WTC11 (cell line): ENCODE measurements around the gene FBXO45. TPM values are rescaled to one million over a fixed set of nuclear protein-coding genes. Genes with fewer than 3 reads are reported as not detected.

Experiments used
- ATAC-seq: fragments of 200-7000 bp; cut with Tn5 transposase; 2 replicates; pipeline ENCODE4 v1.10.0; 2021; ENCODE audit warnings: mild to moderate bottlenecking, moderate library complexity
- CTCF ChIA-PET: fragments of 300-600 bp; sonication (Branson Sonifier 250); formaldehyde crosslinking; loops from one replicate; lab custom pipeline; 2021; ENCODE audit warnings: antibody characterized with exemption; lab: Charles Lee
- POLR2A ChIA-PET: fragments of 350-600 bp; sonication (Branson Sonifier 250); formaldehyde crosslinking; loops from one replicate; lab custom pipeline; 2021; ENCODE audit warnings: antibody characterized with exemption; lab: Charles Lee
- DNase-seq: peaks from one replicate; pipeline ENCODE4 v3.0.0; 2021; ENCODE audit warnings: low spot score
- H3K27ac Mint-ChIP-seq: 2 replicates; pipeline ENCODE4 v1.8.0; 2021; ENCODE audit warnings: mixed read lengths
- H3K27me3 Mint-ChIP-seq: 2 replicates; pipeline ENCODE4 v1.8.0; 2021; ENCODE audit warnings: low read depth, mild to moderate bottlenecking, moderate library complexity, mixed read lengths
- H3K36me3 Mint-ChIP-seq: 2 replicates; pipeline ENCODE4 v1.8.0; 2021; ENCODE audit warnings: mixed read lengths
- H3K4me1 Mint-ChIP-seq: 2 replicates; pipeline ENCODE4 v1.8.0; 2022; ENCODE audit warnings: mixed read lengths
- H3K4me3 Mint-ChIP-seq: 2 replicates; pipeline ENCODE4 v1.8.0; 2021; ENCODE audit warnings: mild to moderate bottlenecking, moderate library complexity, mixed read lengths
- H3K9me3 Mint-ChIP-seq: 2 replicates; pipeline ENCODE4 v1.8.0; 2021; ENCODE audit warnings: mixed read lengths
- ATF1 ChIP-seq: sonication (generic); formaldehyde crosslinking; IDR thresholded peaks from 2 replicates; pipeline ENCODE4 v1.8.1; 2023; ENCODE audit warnings: mild to moderate bottlenecking, moderate library complexity, missing genetic modification reagents
- CREM ChIP-seq: sonication (generic); formaldehyde crosslinking; IDR thresholded peaks from 2 replicates; pipeline ENCODE4 v1.8.1; 2022; ENCODE audit warnings: mild to moderate bottlenecking, missing genetic modification reagents, moderate library complexity
- ETV6 ChIP-seq: sonication (generic); formaldehyde crosslinking; IDR thresholded peaks from 2 replicates; pipeline ENCODE4 v1.8.1; 2022; ENCODE audit warnings: mild to moderate bottlenecking, missing genetic modification reagents
- GTF2I ChIP-seq: fragments of 250-450 bp; sonication (Bioruptor Pico); conservative IDR thresholded peaks from 2 replicates; pipeline ENCODE4 v1.4.0; 2021; ENCODE audit warnings: mild to moderate bottlenecking
- IRF2 ChIP-seq: sonication (generic); formaldehyde crosslinking; IDR thresholded peaks from 2 replicates; pipeline ENCODE4 v1.8.0; 2022; ENCODE audit warnings: low read depth, missing genetic modification reagents, borderline replicate concordance
- JUN ChIP-seq: sonication (generic); formaldehyde crosslinking; IDR thresholded peaks from 2 replicates; pipeline ENCODE4 v1.8.0; 2023; ENCODE audit warnings: mild to moderate bottlenecking, missing genetic modification reagents
- KAT7 ChIP-seq: sonication (generic); formaldehyde crosslinking; IDR thresholded peaks from 2 replicates; pipeline ENCODE4 v1.8.1; 2023; ENCODE audit warnings: missing genetic modification reagents, mild to moderate bottlenecking, borderline replicate concordance
- RORB ChIP-seq: fragments of 250-450 bp; sonication (Bioruptor Pico); IDR thresholded peaks from 2 replicates; pipeline ENCODE4 v1.9.0; 2021; ENCODE audit warnings: mild to moderate bottlenecking
- SMAD4 ChIP-seq: sonication (generic); formaldehyde crosslinking; IDR thresholded peaks from 2 replicates; pipeline ENCODE4 v1.8.0; 2022; ENCODE audit warnings: mild to moderate bottlenecking, missing genetic modification reagents
- TEAD1 ChIP-seq: sonication (generic); formaldehyde crosslinking; IDR thresholded peaks from 2 replicates; pipeline ENCODE4 v1.8.0; 2022; ENCODE audit warnings: mild to moderate bottlenecking, missing genetic modification reagents
- TP53 ChIP-seq: sonication (generic); formaldehyde crosslinking; IDR thresholded peaks from 2 replicates; pipeline ENCODE4 v1.8.1; 2023; ENCODE audit warnings: mild to moderate bottlenecking, missing genetic modification reagents
- ZNF138 ChIP-seq: sonication (generic); formaldehyde crosslinking; conservative IDR thresholded peaks from 2 replicates; pipeline ENCODE4 v1.8.1; 2022; ENCODE audit warnings: mild to moderate bottlenecking, moderate library complexity, missing genetic modification reagents
- ZNF317 ChIP-seq: sonication (generic); formaldehyde crosslinking; IDR thresholded peaks from 2 replicates; pipeline ENCODE4 v1.8.1; 2023; ENCODE audit warnings: low read depth, mild to moderate bottlenecking, moderate library complexity, missing genetic modification reagents, borderline replicate concordance
- ZNF396 ChIP-seq: fragments of 250-450 bp; sonication (Bioruptor Pico); IDR thresholded peaks from 2 replicates; pipeline ENCODE4 v1.8.0; 2021; ENCODE audit warnings: mild to moderate bottlenecking, moderate library complexity, borderline replicate concordance
- total RNA-seq: library from RNA; stranded (reverse); gene quantifications from 3 replicates; pipeline ENCODE4 v1.2.3, GENCODE V29; 2021
- TF ChIP-seq, protein P1 (sequence below): sonication (generic); formaldehyde crosslinking; IDR thresholded peaks from 2 replicates; pipeline ENCODE4 v1.8.1; 2022; ENCODE audit warnings: mild to moderate bottlenecking, missing genetic modification reagents, moderate library complexity, borderline replicate concordance
- TF ChIP-seq, protein P2 (sequence below): sonication (generic); formaldehyde crosslinking; IDR thresholded peaks from 2 replicates; pipeline ENCODE4 v1.8.1; 2023; ENCODE audit warnings: mild to moderate bottlenecking, missing genetic modification reagents
- TF ChIP-seq, protein P3 (sequence below): fragments of 250-450 bp; sonication (Bioruptor Pico); IDR thresholded peaks from 2 replicates; pipeline ENCODE4 v1.9.0; 2021; ENCODE audit warnings: moderate library complexity, mild to moderate bottlenecking, inconsistent platforms, borderline replicate concordance
- TF ChIP-seq, protein P4 (sequence below): fragments of 250-450 bp; sonication (Bioruptor Pico); IDR thresholded peaks from 2 replicates; pipeline ENCODE4 v1.8.0; 2021; ENCODE audit warnings: mild to moderate bottlenecking
- TF ChIP-seq, protein P5 (sequence below): sonication (generic); formaldehyde crosslinking; IDR thresholded peaks from 2 replicates; pipeline ENCODE4 v1.8.1; 2023; ENCODE audit warnings: mild to moderate bottlenecking, missing genetic modification reagents, moderate library complexity
- TF ChIP-seq, protein P6 (sequence below): sonication (generic); formaldehyde crosslinking; IDR thresholded peaks from 2 replicates; pipeline ENCODE4 v1.8.1; 2022; ENCODE audit warnings: missing genetic modification reagents, borderline replicate concordance
- TF ChIP-seq, protein P7 (sequence below): sonication (generic); formaldehyde crosslinking; IDR thresholded peaks from 2 replicates; pipeline ENCODE4 v1.8.0; 2022; ENCODE audit warnings: missing genetic modification reagents

Gene FBXO45
- total RNA-seq, 1 experiment from 2014 or later = 15.4 TPM

DNA sequence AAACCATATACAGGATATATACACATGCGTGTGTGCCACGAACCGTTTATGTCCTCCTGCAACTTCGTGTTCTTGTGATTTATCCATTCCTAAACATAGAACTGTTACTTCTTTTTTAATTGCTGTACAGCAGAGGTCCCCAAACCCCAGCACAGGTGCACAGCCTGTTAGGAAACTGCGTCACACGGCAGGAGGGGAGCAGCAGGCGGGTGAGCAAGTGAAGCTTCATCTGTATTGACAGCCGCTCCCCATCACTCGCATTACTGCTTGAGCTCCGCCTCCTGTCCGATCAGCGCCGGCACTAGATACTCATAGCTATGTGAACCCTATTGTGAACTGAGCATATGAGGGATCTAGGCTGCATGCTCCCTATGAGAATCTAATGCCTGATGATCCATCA lies 36.1 kb downstream of the FBXO45 start:
- H3K4me1 Mint-ChIP-seq = peaks cover 3% of the 10 kb centered on the region
- H3K4me3 Mint-ChIP-seq = no peak overlapping the region
- TF ChIP-seq JUN (CRISPR knock-in tag) (no peak), SMAD4 (CRISPR knock-in tag) (no peak), CREM (CRISPR knock-in tag) (no peak), TEAD1 (CRISPR knock-in tag) (no peak), RORB (no peak), GTF2I (no peak), IRF2 (CRISPR knock-in tag) (no peak), ETV6 (CRISPR knock-in tag) (no peak), KAT7 (CRISPR knock-in tag) (no peak), TP53 (CRISPR knock-in tag) (no peak), ATF1 (CRISPR knock-in tag) (no peak)
- TF ChIP-seq, protein P1, sequence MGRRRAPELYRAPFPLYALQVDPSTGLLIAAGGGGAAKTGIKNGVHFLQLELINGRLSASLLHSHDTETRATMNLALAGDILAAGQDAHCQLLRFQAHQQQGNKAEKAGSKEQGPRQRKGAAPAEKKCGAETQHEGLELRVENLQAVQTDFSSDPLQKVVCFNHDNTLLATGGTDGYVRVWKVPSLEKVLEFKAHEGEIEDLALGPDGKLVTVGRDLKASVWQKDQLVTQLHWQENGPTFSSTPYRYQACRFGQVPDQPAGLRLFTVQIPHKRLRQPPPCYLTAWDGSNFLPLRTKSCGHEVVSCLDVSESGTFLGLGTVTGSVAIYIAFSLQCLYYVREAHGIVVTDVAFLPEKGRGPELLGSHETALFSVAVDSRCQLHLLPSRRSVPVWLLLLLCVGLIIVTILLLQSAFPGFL (CRISPR knock-in tag) = no peak
- TF ChIP-seq, protein P2, sequence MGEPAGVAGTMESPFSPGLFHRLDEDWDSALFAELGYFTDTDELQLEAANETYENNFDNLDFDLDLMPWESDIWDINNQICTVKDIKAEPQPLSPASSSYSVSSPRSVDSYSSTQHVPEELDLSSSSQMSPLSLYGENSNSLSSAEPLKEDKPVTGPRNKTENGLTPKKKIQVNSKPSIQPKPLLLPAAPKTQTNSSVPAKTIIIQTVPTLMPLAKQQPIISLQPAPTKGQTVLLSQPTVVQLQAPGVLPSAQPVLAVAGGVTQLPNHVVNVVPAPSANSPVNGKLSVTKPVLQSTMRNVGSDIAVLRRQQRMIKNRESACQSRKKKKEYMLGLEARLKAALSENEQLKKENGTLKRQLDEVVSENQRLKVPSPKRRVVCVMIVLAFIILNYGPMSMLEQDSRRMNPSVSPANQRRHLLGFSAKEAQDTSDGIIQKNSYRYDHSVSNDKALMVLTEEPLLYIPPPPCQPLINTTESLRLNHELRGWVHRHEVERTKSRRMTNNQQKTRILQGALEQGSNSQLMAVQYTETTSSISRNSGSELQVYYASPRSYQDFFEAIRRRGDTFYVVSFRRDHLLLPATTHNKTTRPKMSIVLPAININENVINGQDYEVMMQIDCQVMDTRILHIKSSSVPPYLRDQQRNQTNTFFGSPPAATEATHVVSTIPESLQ (CRISPR knock-in tag) = no peak
- DNase-seq = no peak
- no peaks in the 10 kb centered on the region for H3K27me3 Mint-ChIP-seq
- CTCF ChIA-PET = interaction anchor here (1.0 to 1.6 kb wide), 3 partner anchors 66 to 82 kb away, joined by 3 to 5 read pairs (median 3); no protein-coding TSS in a partner anchor
- H3K27ac Mint-ChIP-seq = no peak overlapping the region
- H3K9me3 Mint-ChIP-seq = no peaks in the 10 kb centered on the region
- ATAC-seq = no peak
- H3K36me3 Mint-ChIP-seq = no peaks in the 10 kb centered on the region
- POLR2A ChIA-PET = no interaction called here

DNA sequence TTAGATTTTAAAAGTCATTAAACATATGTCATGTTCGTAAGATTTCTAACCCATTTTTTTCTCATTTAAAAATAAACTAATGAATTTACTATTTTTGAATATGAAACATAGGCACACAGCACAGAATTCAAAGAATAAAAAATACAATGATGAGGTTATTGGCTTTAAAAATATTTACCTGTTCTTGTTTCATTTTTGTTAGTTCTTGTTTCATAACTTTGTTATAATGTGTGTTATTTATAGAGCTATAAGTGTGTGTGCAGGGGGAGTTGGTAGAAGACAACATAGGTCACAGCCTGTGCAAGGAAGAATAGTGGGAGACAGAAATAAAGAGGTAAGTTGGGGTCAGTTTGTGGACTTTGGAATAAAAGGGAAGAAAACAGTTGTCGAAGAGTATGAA lies 40.2 kb downstream of the FBXO45 start:
- POLR2A ChIA-PET = interaction anchor here (1.0 kb wide), 1 partner anchor 334 kb away, joined by 4 read pairs; the partner anchor contains the start of gene NCBP2
- H3K36me3 Mint-ChIP-seq = no peaks in the 10 kb centered on the region
- no peak overlapping the region for H3K27ac Mint-ChIP-seq
- no peaks in the 10 kb centered on the region for H3K9me3 Mint-ChIP-seq
- H3K4me3 Mint-ChIP-seq = no peak overlapping the region
- TF ChIP-seq SMAD4 (CRISPR knock-in tag) (no peak), RORB (no peak), ZNF396 (CRISPR knock-in tag) (no peak), IRF2 (CRISPR knock-in tag) (no peak), ZNF138 (no peak), ZNF317 (CRISPR knock-in tag) (no peak)
- TF ChIP-seq, protein P3, sequence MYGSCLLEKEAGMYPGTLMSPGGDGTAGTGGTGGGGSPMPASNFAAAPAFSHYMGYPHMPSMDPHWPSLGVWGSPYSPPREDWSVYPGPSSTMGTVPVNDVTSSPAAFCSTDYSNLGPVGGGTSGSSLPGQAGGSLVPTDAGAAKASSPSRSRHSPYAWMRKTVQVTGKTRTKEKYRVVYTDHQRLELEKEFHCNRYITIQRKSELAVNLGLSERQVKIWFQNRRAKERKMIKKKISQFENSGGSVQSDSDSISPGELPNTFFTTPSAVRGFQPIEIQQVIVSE (CRISPR knock-in tag) = no peak
- TF ChIP-seq, protein P4, sequence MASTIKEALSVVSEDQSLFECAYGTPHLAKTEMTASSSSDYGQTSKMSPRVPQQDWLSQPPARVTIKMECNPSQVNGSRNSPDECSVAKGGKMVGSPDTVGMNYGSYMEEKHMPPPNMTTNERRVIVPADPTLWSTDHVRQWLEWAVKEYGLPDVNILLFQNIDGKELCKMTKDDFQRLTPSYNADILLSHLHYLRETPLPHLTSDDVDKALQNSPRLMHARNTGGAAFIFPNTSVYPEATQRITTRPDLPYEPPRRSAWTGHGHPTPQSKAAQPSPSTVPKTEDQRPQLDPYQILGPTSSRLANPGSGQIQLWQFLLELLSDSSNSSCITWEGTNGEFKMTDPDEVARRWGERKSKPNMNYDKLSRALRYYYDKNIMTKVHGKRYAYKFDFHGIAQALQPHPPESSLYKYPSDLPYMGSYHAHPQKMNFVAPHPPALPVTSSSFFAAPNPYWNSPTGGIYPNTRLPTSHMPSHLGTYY = no peak
- TF ChIP-seq, protein P5, sequence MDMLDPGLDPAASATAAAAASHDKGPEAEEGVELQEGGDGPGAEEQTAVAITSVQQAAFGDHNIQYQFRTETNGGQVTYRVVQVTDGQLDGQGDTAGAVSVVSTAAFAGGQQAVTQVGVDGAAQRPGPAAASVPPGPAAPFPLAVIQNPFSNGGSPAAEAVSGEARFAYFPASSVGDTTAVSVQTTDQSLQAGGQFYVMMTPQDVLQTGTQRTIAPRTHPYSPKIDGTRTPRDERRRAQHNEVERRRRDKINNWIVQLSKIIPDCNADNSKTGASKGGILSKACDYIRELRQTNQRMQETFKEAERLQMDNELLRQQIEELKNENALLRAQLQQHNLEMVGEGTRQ (CRISPR knock-in tag) = no peak
- TF ChIP-seq, protein P6, sequence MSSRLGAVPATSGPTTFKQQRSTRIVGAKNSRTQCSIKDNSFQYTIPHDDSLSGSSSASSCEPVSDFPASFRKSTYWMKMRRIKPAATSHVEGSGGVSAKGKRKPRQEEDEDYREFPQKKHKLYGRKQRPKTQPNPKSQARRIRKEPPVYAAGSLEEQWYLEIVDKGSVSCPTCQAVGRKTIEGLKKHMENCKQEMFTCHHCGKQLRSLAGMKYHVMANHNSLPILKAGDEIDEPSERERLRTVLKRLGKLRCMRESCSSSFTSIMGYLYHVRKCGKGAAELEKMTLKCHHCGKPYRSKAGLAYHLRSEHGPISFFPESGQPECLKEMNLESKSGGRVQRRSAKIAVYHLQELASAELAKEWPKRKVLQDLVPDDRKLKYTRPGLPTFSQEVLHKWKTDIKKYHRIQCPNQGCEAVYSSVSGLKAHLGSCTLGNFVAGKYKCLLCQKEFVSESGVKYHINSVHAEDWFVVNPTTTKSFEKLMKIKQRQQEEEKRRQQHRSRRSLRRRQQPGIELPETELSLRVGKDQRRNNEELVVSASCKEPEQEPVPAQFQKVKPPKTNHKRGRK (CRISPR knock-in tag) = no peak
- TF ChIP-seq, protein P7, sequence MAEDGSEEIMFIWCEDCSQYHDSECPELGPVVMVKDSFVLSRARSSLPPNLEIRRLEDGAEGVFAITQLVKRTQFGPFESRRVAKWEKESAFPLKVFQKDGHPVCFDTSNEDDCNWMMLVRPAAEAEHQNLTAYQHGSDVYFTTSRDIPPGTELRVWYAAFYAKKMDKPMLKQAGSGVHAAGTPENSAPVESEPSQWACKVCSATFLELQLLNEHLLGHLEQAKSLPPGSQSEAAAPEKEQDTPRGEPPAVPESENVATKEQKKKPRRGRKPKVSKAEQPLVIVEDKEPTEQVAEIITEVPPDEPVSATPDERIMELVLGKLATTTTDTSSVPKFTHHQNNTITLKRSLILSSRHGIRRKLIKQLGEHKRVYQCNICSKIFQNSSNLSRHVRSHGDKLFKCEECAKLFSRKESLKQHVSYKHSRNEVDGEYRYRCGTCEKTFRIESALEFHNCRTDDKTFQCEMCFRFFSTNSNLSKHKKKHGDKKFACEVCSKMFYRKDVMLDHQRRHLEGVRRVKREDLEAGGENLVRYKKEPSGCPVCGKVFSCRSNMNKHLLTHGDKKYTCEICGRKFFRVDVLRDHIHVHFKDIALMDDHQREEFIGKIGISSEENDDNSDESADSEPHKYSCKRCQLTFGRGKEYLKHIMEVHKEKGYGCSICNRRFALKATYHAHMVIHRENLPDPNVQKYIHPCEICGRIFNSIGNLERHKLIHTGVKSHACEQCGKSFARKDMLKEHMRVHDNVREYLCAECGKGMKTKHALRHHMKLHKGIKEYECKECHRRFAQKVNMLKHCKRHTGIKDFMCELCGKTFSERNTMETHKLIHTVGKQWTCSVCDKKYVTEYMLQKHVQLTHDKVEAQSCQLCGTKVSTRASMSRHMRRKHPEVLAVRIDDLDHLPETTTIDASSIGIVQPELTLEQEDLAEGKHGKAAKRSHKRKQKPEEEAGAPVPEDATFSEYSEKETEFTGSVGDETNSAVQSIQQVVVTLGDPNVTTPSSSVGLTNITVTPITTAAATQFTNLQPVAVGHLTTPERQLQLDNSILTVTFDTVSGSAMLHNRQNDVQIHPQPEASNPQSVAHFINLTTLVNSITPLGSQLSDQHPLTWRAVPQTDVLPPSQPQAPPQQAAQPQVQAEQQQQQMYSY (CRISPR knock-in tag) = no peak
- H3K27me3 Mint-ChIP-seq = no peaks in the 10 kb centered on the region
- CTCF ChIA-PET = interaction anchor here (1.0 to 2.6 kb wide), 8 partner anchors 23 to 361 kb away, joined by 3 to 67 read pairs (median 8); no protein-coding TSS in a partner anchor
- no peak for ATAC-seq
- peaks cover 17% of the 10 kb centered on the region for H3K4me1 Mint-ChIP-seq
- DNase-seq = no peak
